ENCODE measurements around the gene CXCR6. TPM values are rescaled to one million over a fixed set of nuclear protein-coding genes. Genes with fewer than 3 reads are reported as not detected.

Gene CXCR6
- total RNA-seq, 4 donors from 2014 or later = 2.5 to 14.7 (median 2.7) TPM

DNA sequence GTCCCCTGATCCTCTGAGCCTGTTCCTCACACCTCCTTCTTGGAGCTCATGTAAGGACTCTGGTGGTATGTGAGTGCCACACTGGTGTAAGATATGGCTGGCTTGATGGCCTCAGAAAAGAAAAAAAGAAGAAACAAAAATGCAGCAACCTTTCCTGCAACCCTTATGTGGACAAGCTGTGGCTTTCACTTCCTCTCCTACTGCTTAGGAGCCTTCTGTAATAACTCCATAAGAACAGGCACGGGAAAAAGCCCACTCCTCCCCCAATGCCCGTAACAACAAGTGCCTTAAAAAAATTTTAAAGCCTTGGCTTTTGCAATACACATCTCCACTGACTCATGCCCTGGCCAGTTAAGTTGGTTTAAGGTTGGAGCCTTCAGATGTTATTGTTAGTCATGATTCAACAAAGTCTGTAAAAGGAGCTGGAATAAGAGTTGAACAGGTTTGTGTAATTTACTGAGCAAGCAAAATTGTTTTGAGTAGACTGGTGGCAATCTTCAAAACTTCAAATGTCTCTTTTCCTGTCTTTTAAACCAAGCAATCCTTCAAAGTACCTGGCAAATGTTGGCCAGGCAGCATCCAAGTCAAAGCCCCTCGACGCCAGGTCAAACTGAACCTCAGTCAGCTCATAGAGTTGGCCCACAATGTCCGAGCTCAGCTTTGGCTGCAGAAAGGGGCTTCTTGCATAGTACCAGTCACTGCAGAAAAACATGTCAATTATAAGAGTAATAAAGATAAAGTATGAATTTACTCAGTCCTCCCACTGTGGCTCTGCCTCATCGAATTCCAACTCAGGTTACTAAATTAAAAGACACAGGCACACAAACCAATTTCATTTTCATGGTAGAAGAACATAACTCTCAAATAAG lies 29.5 kb downstream of the CXCR6 start:
- ATAC-seq (ENCODE audit: low FRiP score) = peak; percentile 93
- no peak for TF ChIP-seq CTCF (IDR thresholded peaks at IDR 0.05)
- no peak for DNase-seq (ENCODE audit: low spot score)

DNA sequence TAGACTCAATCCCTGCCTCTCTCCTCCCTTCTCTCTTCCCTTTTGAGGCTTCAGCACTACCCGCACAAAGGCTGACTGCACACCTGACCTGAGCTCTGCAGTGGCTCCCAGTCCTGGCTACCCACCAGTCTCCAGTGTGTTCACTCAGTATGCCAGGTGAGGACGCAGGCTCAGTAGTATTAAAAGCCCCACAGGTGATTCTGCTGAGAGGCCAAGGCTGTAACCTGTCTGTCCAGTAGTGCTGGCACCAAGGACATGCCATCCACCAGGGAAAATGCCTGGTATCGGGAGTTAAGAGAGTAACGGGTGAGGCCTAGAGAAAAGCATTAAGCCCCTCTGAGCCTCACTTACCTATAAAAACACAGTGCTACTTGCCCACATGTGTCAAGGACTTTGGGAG lies 31.4 kb downstream of the CXCR6 start:
- no peak for TF ChIP-seq CTCF (IDR thresholded peaks at IDR 0.05)
- DNase-seq (ENCODE audit: low spot score) (no peak), ATAC-seq (ENCODE audit: low FRiP score) (no peak)

GRCh38 chr3:45975686-45976085 lies 32.4 kb downstream of the CXCR6 start:
- TF ChIP-seq CTCF (IDR thresholded peaks at IDR 0.05) = no peak
- ATAC-seq (ENCODE audit: low FRiP score) = no peak

DNA sequence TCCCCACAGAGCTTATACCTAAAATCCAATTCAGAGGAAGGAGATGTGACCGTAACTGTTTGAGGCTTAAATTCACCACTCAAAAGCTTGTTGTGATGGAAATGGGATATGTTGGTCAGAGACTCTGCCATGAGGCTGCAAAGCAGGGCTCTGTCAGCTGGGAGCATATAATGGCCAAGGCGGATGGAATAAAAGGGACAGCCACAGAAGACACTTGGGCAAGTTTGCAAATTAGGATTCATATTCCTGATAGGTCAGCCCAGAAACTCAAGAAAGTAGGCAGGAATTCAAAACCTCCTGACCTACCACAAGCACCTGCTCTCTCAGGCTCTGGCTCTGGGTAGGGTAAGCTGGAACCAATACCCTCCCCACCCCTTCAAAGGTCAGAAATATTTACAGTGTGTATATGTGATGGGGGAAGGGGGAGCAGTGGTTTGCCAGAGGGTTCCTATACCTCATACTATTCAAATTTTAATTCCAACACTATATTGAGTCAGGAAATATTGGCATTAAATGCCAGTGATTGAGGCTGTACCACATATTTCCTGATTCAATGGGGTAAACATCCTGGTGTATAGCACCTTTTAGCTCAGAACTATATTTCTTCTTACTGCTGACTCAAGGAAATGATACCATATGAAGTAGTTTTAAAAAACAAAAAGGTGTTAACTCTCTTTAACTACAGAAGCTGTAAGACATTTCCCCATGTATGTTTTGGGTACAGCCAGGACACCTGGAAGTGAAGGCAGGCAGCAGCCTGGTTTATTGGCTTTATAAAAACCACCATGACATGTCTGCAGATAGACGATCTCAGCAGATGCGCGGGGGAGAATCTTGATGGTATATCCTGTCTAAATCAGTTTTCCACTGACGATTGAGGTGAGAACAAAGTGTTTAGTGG lies 33.2 kb downstream of the CXCR6 start:
- ATAC-seq (ENCODE audit: low FRiP score) = no peak
- DNase-seq (ENCODE audit: low spot score) = no peak
- TF ChIP-seq CTCF (IDR thresholded peaks at IDR 0.05) = no peak

More at GRCh38 chr3:45975686-45976085, 32.4 kb downstream of the CXCR6 start:
- no peak for DNase-seq (ENCODE audit: low spot score)

DNA sequence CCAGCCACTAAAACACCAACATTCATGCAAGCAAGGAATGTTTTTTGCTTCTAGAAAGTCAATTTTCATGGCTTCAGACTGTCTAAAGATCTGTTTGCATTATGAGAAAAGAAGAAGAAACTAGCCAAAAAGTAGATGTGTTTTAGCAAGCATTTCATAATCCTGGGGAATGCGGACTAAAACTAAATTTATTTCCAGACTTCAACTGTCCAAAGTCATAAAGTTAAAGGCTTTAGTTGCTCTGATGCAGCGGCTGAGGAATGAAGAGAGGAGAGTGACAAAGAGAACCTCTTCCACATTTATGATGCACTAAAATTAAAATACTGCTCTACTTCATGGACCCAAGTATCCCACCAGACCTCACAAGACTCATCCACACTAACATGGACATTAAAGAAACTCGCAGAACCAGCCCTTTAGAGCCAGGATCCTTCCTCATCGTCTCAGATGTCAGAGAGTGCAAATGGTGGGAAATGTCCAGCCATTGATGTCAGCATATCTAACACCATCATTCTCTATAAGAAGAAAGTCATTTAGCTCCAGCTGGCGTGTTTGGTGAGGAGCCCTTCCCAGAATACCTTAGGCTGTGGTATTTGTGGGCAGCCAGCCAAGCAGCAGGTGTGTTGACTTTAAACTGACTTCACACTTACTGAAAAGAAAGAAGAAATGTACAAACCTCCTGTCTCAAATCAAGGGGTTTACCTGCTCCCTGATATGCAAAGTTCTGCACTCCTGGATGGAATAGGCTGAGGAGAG lies 34.9 kb downstream of the CXCR6 start:
- no peak for DNase-seq (ENCODE audit: low spot score)
- no peak for ATAC-seq (ENCODE audit: low FRiP score)
- TF ChIP-seq CTCF (IDR thresholded peaks at IDR 0.05) = no peak

GRCh38 chr3:45979378-45979777 lies 36.1 kb downstream of the CXCR6 start:
- ATAC-seq (ENCODE audit: low FRiP score) (no peak), DNase-seq (ENCODE audit: low spot score) (no peak)
- no peak for TF ChIP-seq CTCF (IDR thresholded peaks at IDR 0.05)

Data from omental fat pad (tissue), 4 donors.